ENCODE results near the gene INTS13.
"Not testable (repeated sequence)": the region's sequence is repeated elsewhere in the genome, so short reads cannot be mapped to it uniquely, and the experiment has no call there.

INTS13 gene

GRCh38 chr12:26936559-26937442 lies 980 bp downstream of the INTS13 start:
- no peak for DNase-seq (ENCODE audit: low read depth, low spot score)

- DNase-seq (ENCODE audit: low read depth, low spot score), result no peak
These were observed 2.0 kb downstream of the INTS13 start for GRCh38 chr12:26935636-26936378.

GRCh38 chr12:26929590-26929989 lies 8.2 kb downstream of the INTS13 start:
- DNase-seq (ENCODE audit: low read depth, low spot score), result no peak

- no peak for DNase-seq (ENCODE audit: low read depth, low spot score)
These were observed 9.1 kb downstream of the INTS13 start for GRCh38 chr12:26928661-26929060.

GRCh38 chr12:26921886-26922285 lies 15.9 kb downstream of the INTS13 start:
- DNase-seq (ENCODE audit: low read depth, low spot score), result no peak

GRCh38 chr12:26919216-26919555 lies 18.6 kb downstream of the INTS13 start:
- DNase-seq (ENCODE audit: low read depth, low spot score), result no peak

- no peak for DNase-seq (ENCODE audit: low read depth, low spot score)
These were observed 19.2 kb downstream of the INTS13 start for GRCh38 chr12:26918321-26919215.

- no peak for DNase-seq (ENCODE audit: low read depth, low spot score)
These were observed 31.1 kb downstream of the INTS13 start for GRCh38 chr12:26906704-26907103.

- no peak for DNase-seq (ENCODE audit: low read depth, low spot score)
These were observed 31.8 kb downstream of the INTS13 start for GRCh38 chr12:26906024-26906423.

GRCh38 chr12:26903396-26903795 lies 34.4 kb downstream of the INTS13 start:
- DNase-seq (ENCODE audit: low read depth, low spot score), result not testable (repeated sequence)

- DNase-seq (ENCODE audit: low read depth, low spot score), result no peak
These were observed 40.9 kb downstream of the INTS13 start for GRCh38 chr12:26896913-26897312.

- no peak for DNase-seq (ENCODE audit: low read depth, low spot score)
These were observed 42.1 kb downstream of the INTS13 start for GRCh38 chr12:26895672-26896071.

GRCh38 chr12:26891704-26892103 lies 46.1 kb downstream of the INTS13 start:
- no peak for DNase-seq (ENCODE audit: low read depth, low spot score)

GRCh38 chr12:26890784-26891183 lies 47.0 kb downstream of the INTS13 start:
- DNase-seq (ENCODE audit: low read depth, low spot score), result no peak

- peak; percentile 78 for DNase-seq (ENCODE audit: low read depth, low spot score)
These were observed 52.8 kb downstream of the INTS13 start for GRCh38 chr12:26884765-26885576.

GRCh38 chr12:26880625-26881024 lies 57.2 kb downstream of the INTS13 start:
- DNase-seq (ENCODE audit: low read depth, low spot score), result no peak

- no peak for DNase-seq (ENCODE audit: low read depth, low spot score)
These were observed 59.1 kb downstream of the INTS13 start for GRCh38 chr12:26878661-26879119.

- no peak for DNase-seq (ENCODE audit: low read depth, low spot score)
These were observed 63.1 kb downstream of the INTS13 start for GRCh38 chr12:26874501-26875296.

GRCh38 chr12:26872625-26873024 lies 65.2 kb downstream of the INTS13 start:
- no peak for DNase-seq (ENCODE audit: low read depth, low spot score)

- DNase-seq (ENCODE audit: low read depth, low spot score), result no peak
These were observed 65.8 kb downstream of the INTS13 start for GRCh38 chr12:26871985-26872384.
